Gastrocnemius medialis (tissue), 4 donors: ENCODE measurements around the gene SHISA6.

ENCODE experiments used
- CTCF ChIP-seq, 5 experiments: fragments of 450-650 bp in 3 of 5; fragments of 200-600 bp in 2 of 5; sonication (generic) in 2 of 5; IDR thresholded peaks in 4 of 5; conservative IDR thresholded peaks in 1 of 5; 1 replicate in 4 of 5; 2 replicates in 1 of 5; pipeline ENCODE4 v1.5.1; 2016 to 2019; ENCODE audit warnings: antibody characterized with exemption in 5 of 5, mild to moderate bottlenecking in 3 of 5, moderate library complexity in 3 of 5
- POLR2A ChIP-seq, 2 donors: fragments of 450-650 bp; IDR thresholded peaks; one replicate each; pipeline ENCODE4 v1.6.1; 2017; ENCODE audit warnings: antibody characterized with exemption in 2 of 2, mild to moderate bottlenecking in 2 of 2, moderate library complexity in 2 of 2

- TF ChIP-seq CTCF (IDR thresholded peaks at IDR 0.05 in 4 of 5, conservative IDR thresholded peaks at IDR 0.05 in 1 of 5), result no peak
- no peak for TF ChIP-seq POLR2A (IDR thresholded peaks at IDR 0.05)
These were observed 139.7 kb downstream of the SHISA6 start for GRCh38 chr17:11380761-11381160.
